Ishikawa (cell line): ENCODE measurements around the gene GRB7.

Source experiments
- CREB1 ChIP-seq: IDR thresholded peaks from 2 replicates; pipeline ENCODE4 v1.6.1; 2012; ENCODE audit warnings: low read depth
- EGR1 ChIP-seq: IDR thresholded peaks from 2 replicates; pipeline ENCODE4 v1.6.1; 2012
- EP300 ChIP-seq: IDR thresholded peaks from 2 replicates; pipeline ENCODE4 v1.6.1; 2012; ENCODE audit warnings: borderline replicate concordance
- FOXM1 ChIP-seq: IDR thresholded peaks from 2 replicates; pipeline ENCODE4 v1.6.1; 2012; ENCODE audit warnings: low read depth, borderline replicate concordance
- MAX ChIP-seq: IDR thresholded peaks from 2 replicates; pipeline ENCODE4 v1.6.1; 2012
- NFIC ChIP-seq: IDR thresholded peaks from 2 replicates; pipeline ENCODE4 v1.6.1; 2012
- RAD21 ChIP-seq: IDR thresholded peaks from 2 replicates; pipeline ENCODE4 v1.6.1; 2012; ENCODE audit warnings: low read depth
- REST ChIP-seq: IDR thresholded peaks from 2 replicates; pipeline ENCODE4 v1.6.1; 2012; ENCODE audit warnings: low read depth, mild to moderate bottlenecking
- TAF1 ChIP-seq: IDR thresholded peaks from 2 replicates; pipeline ENCODE4 v1.6.1; 2012; ENCODE audit warnings: low read depth, mild to moderate bottlenecking
- TCF12 ChIP-seq: IDR thresholded peaks from 2 replicates; pipeline ENCODE4 v1.6.1; 2012; ENCODE audit warnings: low read depth
- TEAD4 ChIP-seq: IDR thresholded peaks from 2 replicates; pipeline ENCODE4 v1.6.1; 2012
- USF1 ChIP-seq: IDR thresholded peaks from 2 replicates; pipeline ENCODE4 v1.6.1; 2012
- YY1 ChIP-seq: IDR thresholded peaks from 2 replicates; pipeline ENCODE4 v1.6.1; 2012; ENCODE audit warnings: low read depth
- ZBTB7A ChIP-seq: IDR thresholded peaks from 2 replicates; pipeline ENCODE4 v1.6.1; 2012; ENCODE audit warnings: low read depth

Gene GRB7

GRCh38 chr17:39769974-39770587, 32.3 kb downstream of the GRB7 start:
- TF ChIP-seq REST (no peak), ZBTB7A (no peak), EP300 (no peak), CREB1 (no peak), RAD21 (no peak)

- TF ChIP-seq EGR1 (no peak), NFIC (no peak), ZBTB7A (no peak), REST (no peak), TCF12 (no peak), CREB1 (no peak), FOXM1 (no peak), EP300 (no peak), YY1 (no peak), TEAD4 (no peak), RAD21 (no peak), USF1 (no peak), TAF1 (no peak)
Measured at GRCh38 chr17:39772415-39772814, 34.7 kb downstream of the GRB7 start.

- TF ChIP-seq NFIC = no peak
Measured at GRCh38 chr17:39772987-39773934, 35.5 kb downstream of the GRB7 start.

GRCh38 chr17:39774047-39774446, 36.3 kb downstream of the GRB7 start:
- TF ChIP-seq CREB1 = no peak
- no peak for TF ChIP-seq EGR1
- no peak for TF ChIP-seq TCF12
- TF ChIP-seq FOXM1 = no peak
- no peak for TF ChIP-seq MAX
- TF ChIP-seq ZBTB7A = no peak
- TF ChIP-seq NFIC = no peak
- no peak for TF ChIP-seq TEAD4
- no peak for TF ChIP-seq REST
- no peak for TF ChIP-seq TAF1
- TF ChIP-seq RAD21 = no peak
- TF ChIP-seq USF1 = no peak
- no peak for TF ChIP-seq EP300

GRCh38 chr17:39775031-39775430, 37.3 kb downstream of the GRB7 start:
- TF ChIP-seq TEAD4 = no peak
- no peak for TF ChIP-seq TAF1
- TF ChIP-seq RAD21 = no peak
- no peak for TF ChIP-seq MAX
- no peak for TF ChIP-seq YY1
- TF ChIP-seq EGR1 = no peak
